GM06990 (cell line): Measurements from ENCODE around the gene TBC1D22B.

ENCODE experiments used
- DNase-seq: peaks from one replicate; pipeline ENCODE4 v3.0.0-alpha.2; 2011; ENCODE audit not compliant: insufficient read length; ENCODE audit errors: extremely low read depth
- H3K27me3 ChIP-seq: replicated peaks from 2 replicates; pipeline ENCODE4 v1.6.0; 2011; ENCODE audit warnings: low read length; ENCODE audit not compliant: control insufficient read depth, insufficient read depth
- H3K36me3 ChIP-seq: 2 replicates; pipeline ENCODE4 v1.5.1; 2011; ENCODE audit warnings: low read length; ENCODE audit not compliant: control insufficient read depth, insufficient read depth
- H3K4me3 ChIP-seq: replicated peaks from 2 replicates; pipeline ENCODE4 v1.5.1; 2011; ENCODE audit warnings: low read depth, mild to moderate bottlenecking, control low read depth, low read length
- TF ChIP-seq, protein P1 (sequence below): IDR thresholded peaks from 2 replicates; pipeline ENCODE4 v1.5.1; 2011; ENCODE audit warnings: low read length, control low read depth, mild to moderate bottlenecking, inconsistent platforms; ENCODE audit not compliant: insufficient read depth, poor library complexity, severe bottlenecking

Gene TBC1D22B

GRCh38 chr6:37354526-37355384 lies 97.2 kb downstream of the TBC1D22B start:
- peak; percentile 24 for DNase-seq
- TF ChIP-seq, protein P1, sequence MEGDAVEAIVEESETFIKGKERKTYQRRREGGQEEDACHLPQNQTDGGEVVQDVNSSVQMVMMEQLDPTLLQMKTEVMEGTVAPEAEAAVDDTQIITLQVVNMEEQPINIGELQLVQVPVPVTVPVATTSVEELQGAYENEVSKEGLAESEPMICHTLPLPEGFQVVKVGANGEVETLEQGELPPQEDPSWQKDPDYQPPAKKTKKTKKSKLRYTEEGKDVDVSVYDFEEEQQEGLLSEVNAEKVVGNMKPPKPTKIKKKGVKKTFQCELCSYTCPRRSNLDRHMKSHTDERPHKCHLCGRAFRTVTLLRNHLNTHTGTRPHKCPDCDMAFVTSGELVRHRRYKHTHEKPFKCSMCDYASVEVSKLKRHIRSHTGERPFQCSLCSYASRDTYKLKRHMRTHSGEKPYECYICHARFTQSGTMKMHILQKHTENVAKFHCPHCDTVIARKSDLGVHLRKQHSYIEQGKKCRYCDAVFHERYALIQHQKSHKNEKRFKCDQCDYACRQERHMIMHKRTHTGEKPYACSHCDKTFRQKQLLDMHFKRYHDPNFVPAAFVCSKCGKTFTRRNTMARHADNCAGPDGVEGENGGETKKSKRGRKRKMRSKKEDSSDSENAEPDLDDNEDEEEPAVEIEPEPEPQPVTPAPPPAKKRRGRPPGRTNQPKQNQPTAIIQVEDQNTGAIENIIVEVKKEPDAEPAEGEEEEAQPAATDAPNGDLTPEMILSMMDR: no peak
- Histone ChIP-seq H3K36me3 (no peaks in the 10 kb centered on the region), H3K27me3 (no peaks in the 10 kb centered on the region), H3K4me3 (peak overlapping the region; percentile 93)

GRCh38 chr6:37357288-37357687 lies 99.7 kb downstream of the TBC1D22B start:
- Histone ChIP-seq H3K27me3 (no peaks in the 10 kb centered on the region), H3K4me3 (no peak overlapping the region), H3K36me3 (peaks cover 3% of the 10 kb centered on the region)
- TF ChIP-seq, protein P1: no peak
- DNase-seq: no peak

DNA sequence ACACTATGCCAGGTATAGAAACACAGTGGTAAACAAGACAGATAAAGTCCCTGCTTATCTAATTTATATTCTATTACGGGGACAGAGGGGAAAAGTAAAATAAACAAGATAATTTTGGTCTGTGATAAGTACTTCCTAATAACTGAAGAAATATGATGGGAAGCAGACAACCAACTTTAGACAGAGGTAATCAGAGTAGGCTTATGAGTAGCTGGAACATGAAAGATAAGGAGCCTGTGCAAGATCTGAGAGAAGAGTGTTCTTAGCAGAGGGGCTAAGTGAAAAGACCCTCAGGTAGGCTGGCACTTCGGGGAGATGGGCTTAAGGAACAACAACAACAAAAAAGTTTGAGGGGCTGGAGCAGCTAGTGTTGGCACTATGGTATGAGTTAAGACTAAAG lies 100.3 kb downstream of the TBC1D22B start:
- peaks cover 4% of the 10 kb centered on the region for H3K36me3 ChIP-seq
- no peak overlapping the region for H3K4me3 ChIP-seq
- TF ChIP-seq, protein P1: no peak
- H3K27me3 ChIP-seq: no peaks in the 10 kb centered on the region
- DNase-seq: no peak

- no peak for DNase-seq
- peaks cover 4% of the 10 kb centered on the region for H3K36me3 ChIP-seq
- TF ChIP-seq, protein P1: no peak
- no peak overlapping the region for H3K4me3 ChIP-seq
- no peaks in the 10 kb centered on the region for H3K27me3 ChIP-seq
These were observed 101.5 kb downstream of the TBC1D22B start for GRCh38 chr6:37359039-37359438.

GRCh38 chr6:37362101-37362828 lies 104.7 kb downstream of the TBC1D22B start:
- Histone ChIP-seq H3K4me3 (no peak overlapping the region), H3K36me3 (peaks cover 4% of the 10 kb centered on the region), H3K27me3 (no peaks in the 10 kb centered on the region)
- no peak for DNase-seq
- TF ChIP-seq, protein P1: no peak
